ENCODE measurements around the gene PHACTR2. TPM values are rescaled to one million over a fixed set of nuclear protein-coding genes. Genes with fewer than 3 reads are reported as not detected.

The PHACTR2 gene
- total and polyA plus RNA-seq, 4 experiments from 2014 or later, result 13.1 to 61.3 (median 45.4) TPM

DNA sequence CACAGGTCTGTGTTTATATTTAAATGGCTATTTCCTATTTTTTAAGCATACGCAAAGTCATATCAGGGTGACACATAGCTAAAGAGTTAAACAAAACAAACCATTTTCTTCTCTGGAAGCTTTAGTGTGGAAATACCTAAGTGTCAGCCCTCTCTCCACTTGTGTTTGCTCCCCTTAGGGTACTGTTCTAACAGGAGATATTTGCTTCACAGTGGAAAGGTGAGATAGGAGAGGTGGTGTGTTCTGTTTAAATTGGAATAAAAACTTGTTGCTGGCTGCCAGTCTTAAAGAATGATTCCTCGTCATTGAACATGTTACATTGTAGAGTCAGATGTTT lies 18.9 kb downstream of the PHACTR2 start:
- H3K4me3 ChIP-seq (ENCODE audit: low read length in 2 of 2), result no peak overlapping the region
- H3K36me3 Mint-ChIP-seq, result peaks cover 0 to 13% of the 10 kb centered on the region in 2 donors
- H3K27ac Mint-ChIP-seq, result no peak overlapping the region
- H3K9me3 Mint-ChIP-seq, result no peaks in the 10 kb centered on the region
- ChIA-PET CTCF (ENCODE audit: partially characterized antibody) (no interaction called here), POLR2A (ENCODE audit: partially characterized antibody) (no interaction called here)
- no peaks in the 10 kb centered on the region for H3K27me3 ChIP-seq (ENCODE audit: insufficient read depth, low read length)
- H3K9me3 ChIP-seq (ENCODE audit: control insufficient read depth in 1 of 2, low read length in 2 of 2), result no peaks in the 10 kb centered on the region
- H3K4me1 ChIP-seq (ENCODE audit: insufficient read depth, low read length), result peaks cover 29% of the 10 kb centered on the region
- no peaks in the 10 kb centered on the region for H3K27me3 Mint-ChIP-seq
- intact Hi-C loops (cut with micrococcal nuclease), result no loop called here
- H3K4me3 Mint-ChIP-seq, result no peak overlapping the region
- H3K4me1 Mint-ChIP-seq, result peaks cover 36 to 74% (median 58%) of the 10 kb centered on the region in 4 donors
- no peaks in the 10 kb centered on the region for H3K36me3 ChIP-seq (ENCODE audit: insufficient read depth, low read length)
- no peak for DNase-seq
- no peak overlapping the region for H3K27ac ChIP-seq (ENCODE audit: low read depth, low read length)

DNA sequence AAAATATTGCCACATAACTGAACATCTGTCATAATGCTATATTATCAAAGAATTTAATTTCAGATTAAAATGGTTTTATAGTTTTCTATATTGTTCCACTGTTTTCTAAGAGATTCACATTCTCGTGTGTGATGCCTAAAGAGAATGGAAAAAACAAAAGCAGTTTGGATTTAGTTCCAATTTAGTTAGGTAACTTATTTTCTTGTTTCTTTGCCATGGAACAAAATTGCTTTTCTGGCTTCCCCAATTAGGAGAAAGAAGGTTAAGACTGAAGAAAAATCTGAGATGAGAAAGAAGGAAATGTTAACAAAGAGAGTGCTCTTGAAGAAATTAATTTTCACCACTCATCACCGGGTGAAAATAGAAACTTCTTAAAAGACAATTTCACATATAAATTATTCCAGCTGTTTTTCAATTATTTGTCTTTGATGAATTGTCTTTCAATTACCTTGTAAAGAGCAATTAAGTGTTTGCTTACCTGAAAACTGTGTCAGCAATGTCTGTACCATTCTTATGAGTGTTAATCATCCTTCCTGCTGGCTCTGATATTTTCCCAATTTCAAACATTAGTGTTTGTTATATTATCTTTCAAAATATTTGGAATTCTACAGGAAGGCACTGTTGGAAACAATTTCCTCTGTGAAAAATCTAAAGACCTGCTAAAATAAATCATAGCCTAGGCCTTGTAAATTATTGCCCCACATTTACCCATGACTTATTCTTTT lies 19.5 kb downstream of the PHACTR2 start:
- Mint-ChIP-seq H3K36me3 (peaks cover 0 to 13% of the 10 kb centered on the region in 2 donors), H3K9me3 (no peaks in the 10 kb centered on the region), H3K4me1 (peaks cover 32 to 68% (median 54%) of the 10 kb centered on the region in 4 donors), H3K4me3 (no peak overlapping the region), H3K27ac (peak overlapping the region in 1 of 7 donors; percentile 31), H3K27me3 (no peaks in the 10 kb centered on the region)
- Histone ChIP-seq H3K27ac (ENCODE audit: low read depth, low read length) (no peak overlapping the region), H3K27me3 (ENCODE audit: insufficient read depth, low read length) (no peaks in the 10 kb centered on the region), H3K9me3 (ENCODE audit: control insufficient read depth in 1 of 2, low read length in 2 of 2) (no peaks in the 10 kb centered on the region), H3K36me3 (ENCODE audit: insufficient read depth, low read length) (no peaks in the 10 kb centered on the region), H3K4me3 (ENCODE audit: low read length in 2 of 2) (no peak overlapping the region), H3K4me1 (ENCODE audit: insufficient read depth, low read length) (peaks cover 29% of the 10 kb centered on the region)
- DNase-seq, result no peak
- intact Hi-C loops (cut with micrococcal nuclease), result no loop called here
- CTCF ChIA-PET (ENCODE audit: partially characterized antibody), result no interaction called here
- POLR2A ChIA-PET (ENCODE audit: partially characterized antibody), result no interaction called here

DNA sequence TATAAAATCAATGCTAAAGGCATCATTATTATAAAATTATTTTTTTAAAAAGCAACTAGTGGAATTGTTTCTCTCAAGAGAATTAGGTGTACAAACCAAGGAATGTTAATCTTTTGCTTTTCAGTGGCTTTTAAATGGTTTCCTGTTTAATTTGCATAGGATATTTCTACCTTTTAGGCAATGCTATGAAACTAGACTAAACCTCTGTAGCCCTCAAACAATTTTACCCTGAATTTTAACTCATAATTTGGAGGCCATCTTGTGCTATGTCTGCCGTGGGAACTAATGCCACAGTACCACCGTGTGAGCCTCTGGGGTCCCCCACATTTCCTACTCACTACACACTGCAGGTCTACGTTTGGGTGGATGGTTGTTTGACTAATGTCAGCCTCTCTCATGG lies 20.6 kb downstream of the PHACTR2 start:
- Histone ChIP-seq H3K27ac (ENCODE audit: low read depth, low read length) (no peak overlapping the region), H3K4me3 (ENCODE audit: low read length in 2 of 2) (no peak overlapping the region), H3K4me1 (ENCODE audit: insufficient read depth, low read length) (peaks cover 29% of the 10 kb centered on the region), H3K27me3 (ENCODE audit: insufficient read depth, low read length) (no peaks in the 10 kb centered on the region), H3K36me3 (ENCODE audit: insufficient read depth, low read length) (no peaks in the 10 kb centered on the region), H3K9me3 (ENCODE audit: control insufficient read depth in 1 of 2, low read length in 2 of 2) (no peaks in the 10 kb centered on the region)
- Mint-ChIP-seq H3K27me3 (no peaks in the 10 kb centered on the region), H3K4me3 (no peak overlapping the region), H3K27ac (peak overlapping the region in 1 of 7 donors; percentile 43), H3K36me3 (peaks cover 2 to 13% of the 10 kb centered on the region in 2 donors), H3K4me1 (peaks cover 34 to 61% (median 52%) of the 10 kb centered on the region in 4 donors), H3K9me3 (no peaks in the 10 kb centered on the region)
- DNase-seq, result no peak
- POLR2A ChIA-PET (ENCODE audit: partially characterized antibody), result no interaction called here
- intact Hi-C loops (cut with micrococcal nuclease), result no loop called here
- CTCF ChIA-PET (ENCODE audit: partially characterized antibody), result no interaction called here

DNA sequence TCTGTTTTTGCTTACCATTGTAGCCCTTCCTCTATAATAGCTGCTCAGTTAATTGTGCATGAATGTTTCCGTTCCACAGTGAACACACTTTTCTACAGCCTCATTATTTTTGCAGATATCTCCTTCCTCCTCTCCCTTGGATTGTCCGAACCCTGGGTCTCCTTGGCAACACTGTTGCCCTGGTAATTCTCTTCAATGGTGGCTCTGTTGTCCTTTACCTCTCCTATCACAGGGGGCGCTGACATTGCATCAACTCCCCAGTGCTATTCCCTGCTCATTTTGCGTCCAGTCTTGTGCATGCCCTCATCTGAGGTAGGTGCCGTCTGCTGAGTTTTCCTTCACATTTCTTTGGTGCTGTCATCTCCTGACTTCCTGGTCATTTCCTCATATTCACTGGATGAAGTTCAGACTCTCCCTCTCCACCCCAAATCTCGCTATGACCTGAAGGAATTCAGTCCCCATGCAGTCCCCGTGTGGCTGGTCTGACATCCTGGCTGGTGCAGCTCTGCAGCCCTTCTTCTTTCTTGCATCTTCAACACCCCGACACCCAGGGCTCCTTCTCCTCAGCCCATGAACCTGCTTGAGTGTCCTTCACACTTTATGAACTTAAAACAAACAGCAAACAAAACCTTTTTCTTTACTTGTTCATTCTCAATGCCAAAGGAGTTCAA lies 21.1 kb downstream of the PHACTR2 start:
- Mint-ChIP-seq H3K4me3 (peak overlapping the region in 1 of 8 donors; percentile 18), H3K9me3 (peaks cover 0 to under 1% (median 0%) of the 10 kb centered on the region in 8 donors), H3K27ac (peak overlapping the region in 2 of 7 donors; percentile 23 to 76), H3K4me1 (peaks cover 30 to 57% (median 49%) of the 10 kb centered on the region in 4 donors), H3K36me3 (peaks cover 2 to 14% of the 10 kb centered on the region in 2 donors), H3K27me3 (no peaks in the 10 kb centered on the region)
- CTCF ChIA-PET (ENCODE audit: partially characterized antibody), result no interaction called here
- no peaks in the 10 kb centered on the region for H3K9me3 ChIP-seq (ENCODE audit: control insufficient read depth in 1 of 2, low read length in 2 of 2)
- no peaks in the 10 kb centered on the region for H3K36me3 ChIP-seq (ENCODE audit: insufficient read depth, low read length)
- intact Hi-C loops (cut with micrococcal nuclease), result no loop called here
- H3K4me1 ChIP-seq (ENCODE audit: insufficient read depth, low read length), result peaks cover 25% of the 10 kb centered on the region
- no peaks in the 10 kb centered on the region for H3K27me3 ChIP-seq (ENCODE audit: insufficient read depth, low read length)
- POLR2A ChIA-PET (ENCODE audit: partially characterized antibody), result no interaction called here
- no peak overlapping the region for H3K27ac ChIP-seq (ENCODE audit: low read depth, low read length)
- DNase-seq, result no peak
- H3K4me3 ChIP-seq (ENCODE audit: low read length in 2 of 2), result no peak overlapping the region

GRCh38 chr6:143699430-143699825 lies 21.7 kb downstream of the PHACTR2 start:
- Histone ChIP-seq H3K4me1 (ENCODE audit: insufficient read depth, low read length) (peaks cover 21% of the 10 kb centered on the region), H3K9me3 (ENCODE audit: control insufficient read depth in 1 of 2, low read length in 2 of 2) (no peaks in the 10 kb centered on the region), H3K27ac (ENCODE audit: low read depth, low read length) (no peak overlapping the region), H3K36me3 (ENCODE audit: insufficient read depth, low read length) (no peaks in the 10 kb centered on the region), H3K4me3 (ENCODE audit: low read length in 2 of 2) (no peak overlapping the region), H3K27me3 (ENCODE audit: insufficient read depth, low read length) (no peaks in the 10 kb centered on the region)
- no peaks in the 10 kb centered on the region for H3K27me3 Mint-ChIP-seq
- H3K4me1 Mint-ChIP-seq, result peaks cover 27 to 52% (median 45%) of the 10 kb centered on the region in 4 donors
- DNase-seq, result no peak
- ChIA-PET POLR2A (ENCODE audit: partially characterized antibody) (no interaction called here), CTCF (ENCODE audit: partially characterized antibody) (interaction anchor here (0.6 kb wide), 1 partner anchor 244 kb away, joined by 3 read pairs; no protein-coding TSS in a partner anchor)
- peak overlapping the region in 2 of 7 donors; percentile 38 to 76 for H3K27ac Mint-ChIP-seq
- H3K9me3 Mint-ChIP-seq, result peaks cover 0 to 2% (median 0%) of the 10 kb centered on the region in 8 donors
- peak overlapping the region in 1 of 8 donors; percentile 18 for H3K4me3 Mint-ChIP-seq
- peaks cover 4 to 18% of the 10 kb centered on the region in 2 donors for H3K36me3 Mint-ChIP-seq
- intact Hi-C loops (cut with micrococcal nuclease), result no loop called here

DNA sequence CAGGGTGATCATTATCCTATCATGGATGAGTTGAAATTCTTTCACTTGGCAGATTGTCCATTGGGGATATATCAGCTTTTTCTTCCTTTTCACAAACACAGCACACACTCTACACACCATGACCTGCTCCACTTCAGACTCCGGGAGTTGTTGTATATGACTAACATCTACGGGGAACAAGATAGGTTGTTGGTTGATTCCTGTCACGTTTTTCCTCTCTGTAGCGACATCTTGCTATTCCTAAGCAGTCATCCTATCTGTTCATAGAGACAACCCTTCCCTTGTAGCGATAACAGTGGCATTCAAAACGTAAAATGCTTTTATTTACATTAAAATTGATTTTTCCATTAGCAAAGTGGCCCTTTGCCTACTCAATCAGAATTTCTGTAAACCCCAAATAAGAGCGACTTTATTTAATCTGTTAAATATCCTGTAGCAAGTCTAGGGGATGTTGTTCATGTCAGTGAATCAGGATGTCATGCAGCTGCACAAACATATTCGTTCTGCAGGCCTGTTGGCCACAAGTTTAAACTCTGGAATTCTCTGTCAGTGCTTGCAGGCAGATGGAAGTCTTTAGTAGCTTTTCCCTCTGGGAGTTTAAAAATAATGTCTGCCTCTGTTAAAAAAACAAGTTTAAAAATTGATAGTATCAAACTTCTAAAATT lies 23.1 kb downstream of the PHACTR2 start:
- H3K27ac ChIP-seq (ENCODE audit: low read depth, low read length), result no peak overlapping the region
- Mint-ChIP-seq H3K27ac (peak overlapping the region in 1 of 7 donors; percentile 16), H3K27me3 (no peaks in the 10 kb centered on the region), H3K4me3 (no peak overlapping the region), H3K9me3 (peaks cover 0 to 2% (median 0%) of the 10 kb centered on the region in 8 donors), H3K36me3 (peaks cover 8 to 22% of the 10 kb centered on the region in 2 donors), H3K4me1 (peaks cover 20 to 44% (median 38%) of the 10 kb centered on the region in 4 donors)
- no peak for DNase-seq
- H3K27me3 ChIP-seq (ENCODE audit: insufficient read depth, low read length), result no peaks in the 10 kb centered on the region
- H3K4me1 ChIP-seq (ENCODE audit: insufficient read depth, low read length), result peaks cover 7% of the 10 kb centered on the region
- intact Hi-C loops (cut with micrococcal nuclease), result no loop called here
- no peak overlapping the region for H3K4me3 ChIP-seq (ENCODE audit: low read length in 2 of 2)
- ChIA-PET CTCF (ENCODE audit: partially characterized antibody) (no interaction called here), POLR2A (ENCODE audit: partially characterized antibody) (no interaction called here)
- H3K9me3 ChIP-seq (ENCODE audit: control insufficient read depth in 1 of 2, low read length in 2 of 2), result no peaks in the 10 kb centered on the region
- H3K36me3 ChIP-seq (ENCODE audit: insufficient read depth, low read length), result no peaks in the 10 kb centered on the region

Data from CD4-positive, alpha-beta memory T cell (primary cell).